HEK293T (cell line): ENCODE data around the gene NEUROD2.

Experiments used
- FOXA1 ChIP-seq: fragments of 450-650 bp; IDR thresholded peaks from 2 replicates; pipeline ENCODE4 v1.6.1; 2016; ENCODE audit warnings: mild to moderate bottlenecking
- FOXK2 ChIP-seq: fragments of 450-650 bp; IDR thresholded peaks from 2 replicates; pipeline ENCODE4 v1.6.1; 2016; ENCODE audit warnings: mild to moderate bottlenecking
- HDGF ChIP-seq: fragments of 450-650 bp; IDR thresholded peaks from 2 replicates; pipeline ENCODE4 v1.6.1; 2017; ENCODE audit warnings: antibody characterized with exemption, borderline replicate concordance
- L3MBTL2 ChIP-seq: fragments of 450-650 bp; conservative IDR thresholded peaks from 2 replicates; pipeline ENCODE4 v1.6.1; 2016; ENCODE audit warnings: mild to moderate bottlenecking
- TARDBP ChIP-seq: fragments of 450-650 bp; IDR thresholded peaks from 2 replicates; pipeline ENCODE4 v1.6.1; 2016

DNA sequence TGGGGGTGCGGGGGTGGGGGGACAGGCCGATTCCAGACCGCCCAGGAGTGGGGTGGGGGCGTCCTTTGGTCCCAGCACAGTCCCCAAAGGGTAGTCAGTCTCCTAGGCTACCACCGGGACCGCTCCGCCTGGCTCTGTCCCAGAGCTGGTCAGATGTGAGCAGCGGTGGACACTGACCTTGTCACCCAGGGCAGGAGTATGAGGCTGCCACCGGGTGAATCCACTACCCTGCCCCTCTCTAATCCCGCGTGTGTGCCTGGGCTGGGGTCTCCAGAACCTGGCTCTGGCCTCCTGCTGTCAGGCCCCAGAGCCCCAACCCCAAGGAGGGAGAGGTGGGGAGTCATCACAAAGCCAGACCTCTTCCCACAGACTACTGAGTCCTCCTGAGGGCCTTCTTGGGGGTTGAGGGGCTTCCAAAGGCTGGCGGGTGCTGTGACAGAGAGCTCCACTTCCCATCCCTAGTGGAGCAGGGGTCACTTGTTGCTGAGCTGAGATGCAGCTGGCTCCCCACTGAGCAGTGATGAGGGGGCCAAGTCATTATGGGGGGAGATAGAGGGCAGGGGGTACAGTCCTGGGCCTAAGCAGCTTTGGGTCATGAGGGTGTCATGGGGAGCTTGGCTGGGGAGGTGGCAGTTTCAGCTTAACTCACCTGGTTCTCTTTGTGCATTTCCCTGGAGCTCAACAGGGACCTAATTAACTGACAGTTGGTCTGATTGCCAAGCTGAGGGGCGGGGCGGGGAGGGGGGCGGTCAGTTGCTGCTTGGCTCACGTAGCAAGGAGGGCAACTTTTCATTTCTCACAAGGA, 20.2 kb upstream of the NEUROD2 start:
- TF ChIP-seq TARDBP (no peak), HDGF (no peak), L3MBTL2 (no peak), FOXK2 (no peak), FOXA1 (no peak)
